ENCODE data around the gene USP17L12. TPM values are rescaled to one million over a fixed set of nuclear protein-coding genes. Genes with fewer than 3 reads are reported as not detected.
"Not testable (repeated sequence)": the region's sequence is repeated elsewhere in the genome, so short reads cannot be mapped to it uniquely, and the experiment has no call there.

Gene USP17L12, protein sequence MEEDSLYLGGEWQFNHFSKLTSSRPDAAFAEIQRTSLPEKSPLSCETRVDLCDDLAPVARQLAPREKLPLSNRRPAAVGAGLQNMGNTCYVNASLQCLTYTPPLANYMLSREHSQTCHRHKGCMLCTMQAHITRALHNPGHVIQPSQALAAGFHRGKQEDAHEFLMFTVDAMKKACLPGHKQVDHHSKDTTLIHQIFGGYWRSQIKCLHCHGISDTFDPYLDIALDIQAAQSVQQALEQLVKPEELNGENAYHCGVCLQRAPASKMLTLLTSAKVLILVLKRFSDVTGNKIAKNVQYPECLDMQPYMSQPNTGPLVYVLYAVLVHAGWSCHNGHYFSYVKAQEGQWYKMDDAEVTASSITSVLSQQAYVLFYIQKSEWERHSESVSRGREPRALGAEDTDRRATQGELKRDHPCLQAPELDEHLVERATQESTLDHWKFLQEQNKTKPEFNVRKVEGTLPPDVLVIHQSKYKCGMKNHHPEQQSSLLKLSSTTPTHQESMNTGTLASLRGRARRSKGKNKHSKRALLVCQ
- polyA plus RNA-seq (2013, experiment 1 of 2) = not detected
- polyA plus RNA-seq (2013, experiment 2 of 2) = not detected

DNA sequence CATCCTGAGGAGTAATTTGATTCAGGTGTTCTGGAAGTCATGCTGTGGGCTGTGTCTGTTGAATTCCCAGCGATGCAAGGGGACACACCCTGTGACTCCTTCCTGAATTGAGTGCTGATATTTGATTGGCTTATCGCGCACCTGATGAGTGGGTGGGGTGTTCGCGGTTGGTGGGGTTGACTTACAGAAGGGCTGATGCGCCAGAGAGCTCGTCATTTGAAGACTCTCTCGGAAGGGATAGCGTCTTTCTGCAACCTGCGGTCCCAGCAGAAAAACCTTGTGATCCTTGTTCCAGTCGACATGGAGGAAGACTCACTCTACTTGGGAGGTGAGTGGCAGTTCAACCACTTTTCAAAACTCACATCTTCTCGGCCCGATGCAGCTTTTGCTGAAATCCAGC is at the start of gene USP17L12:
USP17L12 (plus strand) TSS at position 301 of the 400 bp plus-strand sequence; CDS start at position 301, 0 bp downstream.
- not testable (repeated sequence) for H3K27ac ChIP-seq (ENCODE audit: low read depth, low read length, severe bottlenecking); H3K9me3 ChIP-seq (ENCODE audit: control insufficient read depth, low read length); H3K4me1 ChIP-seq (ENCODE audit: control insufficient read depth, insufficient read depth, low read length, poor library complexity, severe bottlenecking); H3K36me3 ChIP-seq (ENCODE audit: control insufficient read depth, insufficient read depth, low read length); H3K4me3 ChIP-seq (ENCODE audit: extremely low read depth, insufficient read depth, low read length, poor library complexity, severe bottlenecking)
- no CpG with 5 or more reads among the region's 13 CpGs for WGBS, 2 experiments (ENCODE audit: insufficient coverage in 2 of 2)

DNA sequence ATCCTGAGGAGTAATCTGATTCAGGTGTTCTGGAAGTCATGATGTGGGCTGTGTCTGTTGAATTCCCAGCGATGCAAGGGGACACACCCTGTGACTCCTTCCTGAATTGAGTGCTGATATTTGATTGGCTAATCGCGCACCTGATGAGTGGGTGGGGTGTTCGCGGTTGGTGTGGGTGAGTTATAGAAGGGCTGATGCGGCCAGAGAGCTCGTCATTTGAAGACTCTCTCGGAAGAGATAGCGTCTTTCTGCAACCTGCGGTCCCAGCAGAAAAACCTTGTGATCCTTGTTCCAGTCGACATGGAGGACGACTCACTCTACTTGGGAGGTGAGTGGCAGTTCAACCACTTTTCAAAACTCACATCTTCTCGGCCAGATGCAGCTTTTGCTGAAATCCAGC is 9.6 kb upstream of the USP17L12 start, which contains the start of gene USP17L10:
USP17L10 (plus strand) TSS at position 301 of the 400 bp plus-strand sequence; CDS start at position 301, 0 bp downstream.
- not testable (repeated sequence) for H3K4me3 ChIP-seq (ENCODE audit: extremely low read depth, insufficient read depth, low read length, poor library complexity, severe bottlenecking); H3K27ac ChIP-seq (ENCODE audit: low read depth, low read length, severe bottlenecking)
- WGBS, 2 experiments (ENCODE audit: insufficient coverage in 2 of 2) = no CpG with 5 or more reads among the region's 13 CpGs

DNA sequence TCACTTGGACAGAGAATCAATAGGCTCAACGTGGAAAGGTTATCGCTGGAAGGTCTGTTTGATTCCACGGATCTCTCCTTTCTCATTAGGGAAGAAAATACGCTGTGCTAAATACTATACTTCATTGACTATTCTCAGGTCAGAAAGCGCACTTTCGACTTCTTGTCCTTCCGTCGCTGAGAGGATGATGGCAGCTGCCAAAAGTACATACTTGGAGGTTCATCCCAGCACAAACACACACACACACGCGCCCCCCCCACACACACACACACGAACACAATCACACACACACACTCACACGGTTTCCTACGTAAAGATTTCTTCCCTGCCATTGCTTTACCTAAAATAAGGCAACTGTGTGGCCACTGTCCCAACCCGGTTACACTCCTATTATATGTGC is 5.3 kb upstream of the USP17L12 start:
- not testable (repeated sequence) for H3K36me3 ChIP-seq (ENCODE audit: control insufficient read depth, insufficient read depth, low read length); H3K4me3 ChIP-seq (ENCODE audit: extremely low read depth, insufficient read depth, low read length, poor library complexity, severe bottlenecking); H3K9me3 ChIP-seq (ENCODE audit: control insufficient read depth, low read length); H3K4me1 ChIP-seq (ENCODE audit: control insufficient read depth, insufficient read depth, low read length, poor library complexity, severe bottlenecking); H3K27ac ChIP-seq (ENCODE audit: low read depth, low read length, severe bottlenecking)
- whole genome bisulfite sequencing, 2 experiments (ENCODE audit: insufficient coverage in 2 of 2) = 84% methylated on average over 4 of the region's 14 CpGs; no CpG with 5 or more reads in 1 of the 2 experiments

More for the DNA sequence above, 9.6 kb upstream of the USP17L12 start, which contains the start of gene USP17L10:
- not testable (repeated sequence) for H3K4me1 ChIP-seq (ENCODE audit: control insufficient read depth, insufficient read depth, low read length, poor library complexity, severe bottlenecking); H3K36me3 ChIP-seq (ENCODE audit: control insufficient read depth, insufficient read depth, low read length); H3K9me3 ChIP-seq (ENCODE audit: control insufficient read depth, low read length)

DNA sequence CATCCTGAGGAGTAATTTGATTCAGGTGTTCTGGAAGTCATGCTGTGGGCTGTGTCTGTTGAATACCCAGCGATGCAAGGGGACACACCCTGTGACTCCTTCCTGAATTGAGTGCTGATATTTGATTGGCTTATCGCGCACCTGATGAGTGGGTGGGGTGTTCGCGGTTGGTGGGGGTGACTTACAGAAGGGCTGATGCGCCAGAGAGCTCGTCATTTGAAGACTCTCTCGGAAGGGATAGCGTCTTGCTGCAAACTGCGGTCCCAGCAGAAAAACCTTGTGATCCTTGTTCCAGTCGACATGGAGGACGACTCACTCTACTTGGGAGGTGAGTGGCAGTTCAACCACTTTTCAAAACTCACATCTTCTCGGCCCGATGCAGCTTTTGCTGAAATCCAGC is 4.8 kb upstream of the USP17L12 start, which contains the start of gene USP17L11:
USP17L11 (plus strand) TSS at position 301 of the 400 bp plus-strand sequence; CDS start at position 301, 0 bp downstream.
- not testable (repeated sequence) for H3K9me3 ChIP-seq (ENCODE audit: control insufficient read depth, low read length); H3K4me3 ChIP-seq (ENCODE audit: extremely low read depth, insufficient read depth, low read length, poor library complexity, severe bottlenecking); H3K27ac ChIP-seq (ENCODE audit: low read depth, low read length, severe bottlenecking); H3K4me1 ChIP-seq (ENCODE audit: control insufficient read depth, insufficient read depth, low read length, poor library complexity, severe bottlenecking); H3K36me3 ChIP-seq (ENCODE audit: control insufficient read depth, insufficient read depth, low read length)
- WGBS, 2 experiments (ENCODE audit: insufficient coverage in 2 of 2) = no CpG with 5 or more reads among the region's 14 CpGs

DNA sequence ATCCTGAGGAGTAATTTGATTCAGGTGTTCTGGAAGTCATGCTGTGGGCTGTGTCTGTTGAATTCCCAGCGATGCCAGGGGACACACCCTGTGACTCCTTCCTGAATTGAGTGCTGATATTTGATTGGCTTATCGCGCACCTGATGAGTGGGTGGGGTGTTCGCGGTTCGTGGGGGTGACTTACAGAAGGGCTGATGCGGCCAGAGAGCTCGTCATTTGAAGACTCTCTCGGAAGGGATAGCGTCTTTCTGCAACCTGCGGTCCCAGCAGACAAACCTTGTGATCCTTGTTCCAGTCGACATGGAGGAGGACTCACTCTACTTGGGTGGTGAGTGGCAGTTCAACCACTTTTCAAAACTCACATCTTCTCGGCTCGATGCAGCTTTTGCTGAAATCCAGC is 4.6 kb downstream of the USP17L12 start, which contains the start of gene USP17L13:
USP17L13 (plus strand) TSS at position 301 of the 400 bp plus-strand sequence; CDS start at position 301, 0 bp downstream.
- not testable (repeated sequence) for H3K4me1 ChIP-seq (ENCODE audit: control insufficient read depth, insufficient read depth, low read length, poor library complexity, severe bottlenecking); H3K36me3 ChIP-seq (ENCODE audit: control insufficient read depth, insufficient read depth, low read length); H3K27ac ChIP-seq (ENCODE audit: low read depth, low read length, severe bottlenecking); H3K4me3 ChIP-seq (ENCODE audit: extremely low read depth, insufficient read depth, low read length, poor library complexity, severe bottlenecking); H3K9me3 ChIP-seq (ENCODE audit: control insufficient read depth, low read length)
- no CpG with 5 or more reads among the region's 14 CpGs for WGBS, 2 experiments (ENCODE audit: insufficient coverage in 2 of 2)

DNA sequence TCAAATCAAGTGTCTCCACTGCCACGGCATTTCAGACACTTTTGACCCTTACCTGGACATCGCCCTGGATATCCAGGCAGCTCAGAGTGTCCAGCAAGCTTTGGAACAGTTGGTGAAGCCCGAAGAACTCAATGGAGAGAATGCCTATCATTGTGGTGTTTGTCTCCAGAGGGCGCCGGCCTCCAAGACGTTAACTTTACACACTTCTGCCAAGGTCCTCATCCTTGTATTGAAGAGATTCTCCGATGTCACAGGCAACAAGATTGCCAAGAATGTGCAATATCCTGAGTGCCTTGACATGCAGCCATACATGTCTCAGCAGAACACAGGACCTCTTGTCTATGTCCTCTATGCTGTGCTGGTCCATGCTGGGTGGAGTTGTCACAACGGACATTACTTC is 10.3 kb downstream of the USP17L12 start:
- H3K36me3 ChIP-seq (ENCODE audit: control insufficient read depth, insufficient read depth, low read length); H3K27ac ChIP-seq (ENCODE audit: low read depth, low read length, severe bottlenecking); H3K4me3 ChIP-seq (ENCODE audit: extremely low read depth, insufficient read depth, low read length, poor library complexity, severe bottlenecking); H3K4me1 ChIP-seq (ENCODE audit: control insufficient read depth, insufficient read depth, low read length, poor library complexity, severe bottlenecking); H3K9me3 ChIP-seq (ENCODE audit: control insufficient read depth, low read length): not testable (repeated sequence)
- no CpG with 5 or more reads among the region's 8 CpGs for WGBS, 2 experiments (ENCODE audit: insufficient coverage in 2 of 2)

DNA sequence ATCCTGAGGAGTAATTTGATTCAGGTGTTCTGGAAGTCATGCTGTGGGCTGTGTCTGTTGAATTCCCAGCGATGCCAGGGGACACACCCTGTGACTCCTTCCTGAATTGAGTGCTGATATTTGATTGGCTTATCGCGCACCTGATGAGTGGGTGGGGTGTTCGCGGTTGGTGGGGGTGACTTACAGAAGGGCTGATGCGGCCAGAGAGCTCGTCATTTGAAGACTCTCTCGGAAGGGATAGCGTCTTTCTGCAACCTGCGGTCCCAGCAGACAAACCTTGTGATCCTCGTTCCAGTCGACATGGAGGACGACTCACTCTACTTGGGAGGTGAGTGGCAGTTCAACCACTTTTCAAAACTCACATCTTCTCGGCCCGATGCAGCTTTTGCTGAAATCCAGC is 14.1 kb downstream of the USP17L12 start, which contains the start of gene USP17L15:
USP17L15 (plus strand) TSS at position 301 of the 400 bp plus-strand sequence; CDS start at position 301, 0 bp downstream.
- not testable (repeated sequence) for H3K4me3 ChIP-seq (ENCODE audit: extremely low read depth, insufficient read depth, low read length, poor library complexity, severe bottlenecking); H3K27ac ChIP-seq (ENCODE audit: low read depth, low read length, severe bottlenecking); H3K9me3 ChIP-seq (ENCODE audit: control insufficient read depth, low read length); H3K4me1 ChIP-seq (ENCODE audit: control insufficient read depth, insufficient read depth, low read length, poor library complexity, severe bottlenecking); H3K36me3 ChIP-seq (ENCODE audit: control insufficient read depth, insufficient read depth, low read length)
- WGBS, 2 experiments (ENCODE audit: insufficient coverage in 2 of 2) = no CpG with 5 or more reads among the region's 15 CpGs

DNA sequence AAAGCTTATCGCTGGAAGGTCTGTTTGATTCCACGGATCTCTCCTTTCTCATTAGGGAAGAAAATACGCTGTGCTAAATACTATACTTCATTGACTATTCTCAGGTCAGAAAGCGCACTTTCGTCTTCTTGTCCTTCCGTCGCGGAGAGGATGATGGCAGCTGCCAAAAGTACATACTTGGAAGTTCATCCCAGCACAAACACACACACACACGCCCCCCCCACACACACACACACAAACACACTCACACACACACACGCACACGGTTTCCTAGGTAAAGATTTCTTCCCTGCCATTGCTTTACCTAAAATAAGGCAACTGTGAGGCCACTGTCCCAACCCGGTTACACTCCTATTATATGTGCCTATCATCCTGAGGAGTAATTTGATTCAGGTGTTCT is 18.5 kb downstream of the USP17L12 start:
- not testable (repeated sequence) for H3K27ac ChIP-seq (ENCODE audit: low read depth, low read length, severe bottlenecking); H3K4me1 ChIP-seq (ENCODE audit: control insufficient read depth, insufficient read depth, low read length, poor library complexity, severe bottlenecking); H3K4me3 ChIP-seq (ENCODE audit: extremely low read depth, insufficient read depth, low read length, poor library complexity, severe bottlenecking); H3K36me3 ChIP-seq (ENCODE audit: control insufficient read depth, insufficient read depth, low read length); H3K9me3 ChIP-seq (ENCODE audit: control insufficient read depth, low read length)
- WGBS, 2 experiments (ENCODE audit: insufficient coverage in 2 of 2) = no CpG with 5 or more reads among the region's 12 CpGs

DNA sequence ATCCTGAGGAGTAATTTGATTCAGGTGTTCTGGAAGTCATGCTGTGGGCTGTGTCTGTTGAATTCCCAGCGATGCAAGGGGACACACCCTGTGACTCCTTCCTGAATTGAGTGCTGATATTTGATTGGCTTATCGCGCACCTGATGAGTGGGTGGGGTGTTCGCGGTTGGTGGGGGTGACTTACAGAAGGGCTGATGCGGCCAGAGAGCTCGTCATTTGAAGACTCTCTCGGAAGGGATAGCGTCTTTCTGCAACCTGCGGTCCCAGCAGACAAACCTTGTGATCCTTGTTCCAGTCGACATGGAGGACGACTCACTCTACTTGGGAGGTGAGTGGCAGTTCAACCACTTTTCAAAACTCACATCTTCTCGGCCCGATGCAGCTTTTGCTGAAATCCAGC is 23.6 kb downstream of the USP17L12 start, which contains the start of gene USP17L17:
USP17L17 (plus strand) TSS at position 301 of the 400 bp plus-strand sequence; CDS start at position 301, 0 bp downstream.
- not testable (repeated sequence) for H3K4me3 ChIP-seq (ENCODE audit: extremely low read depth, insufficient read depth, low read length, poor library complexity, severe bottlenecking); H3K9me3 ChIP-seq (ENCODE audit: control insufficient read depth, low read length); H3K4me1 ChIP-seq (ENCODE audit: control insufficient read depth, insufficient read depth, low read length, poor library complexity, severe bottlenecking); H3K27ac ChIP-seq (ENCODE audit: low read depth, low read length, severe bottlenecking); H3K36me3 ChIP-seq (ENCODE audit: control insufficient read depth, insufficient read depth, low read length)
- no CpG with 5 or more reads among the region's 14 CpGs for WGBS, 2 experiments (ENCODE audit: insufficient coverage in 2 of 2)

DNA sequence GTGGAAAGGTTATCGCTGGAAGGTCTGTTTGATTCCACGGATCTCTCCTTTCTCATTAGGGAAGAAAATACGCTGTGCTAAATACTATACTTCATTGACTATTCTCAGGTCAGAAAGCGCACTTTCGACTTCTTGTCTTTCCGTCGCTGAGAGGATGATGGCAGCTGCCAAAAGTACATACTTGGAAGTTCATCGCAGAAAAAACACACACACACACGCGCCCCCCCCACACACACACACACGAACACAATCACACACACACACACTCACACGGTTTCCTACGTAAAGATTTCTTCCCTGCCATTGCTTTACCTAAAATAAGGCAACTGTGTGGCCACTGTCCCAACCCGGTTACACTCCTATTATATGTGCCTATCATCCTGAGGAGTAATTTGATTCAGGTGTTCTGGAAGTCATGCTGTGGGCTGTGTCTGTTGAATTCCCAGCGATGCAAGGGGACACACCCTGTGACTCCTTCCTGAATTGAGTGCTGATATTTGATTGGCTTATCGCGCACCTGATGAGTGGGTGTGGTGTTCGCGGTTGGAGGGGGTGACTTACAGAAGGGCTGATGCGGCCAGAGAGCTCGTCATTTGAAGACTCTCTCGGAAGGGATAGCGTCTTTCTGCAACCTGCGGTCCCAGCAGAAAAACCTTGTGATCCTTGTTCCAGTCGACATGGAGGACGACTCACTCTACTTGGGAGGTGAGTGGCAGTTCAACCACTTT is 28.2 kb downstream of the USP17L12 start, which contains the start of gene USP17L18:
USP17L18 (plus strand) TSS at position 678 of the 728 bp plus-strand sequence; CDS start at position 678, 0 bp downstream.
- H3K9me3 ChIP-seq (ENCODE audit: control insufficient read depth, low read length); H3K36me3 ChIP-seq (ENCODE audit: control insufficient read depth, insufficient read depth, low read length); H3K27ac ChIP-seq (ENCODE audit: low read depth, low read length, severe bottlenecking); H3K4me1 ChIP-seq (ENCODE audit: control insufficient read depth, insufficient read depth, low read length, poor library complexity, severe bottlenecking); H3K4me3 ChIP-seq (ENCODE audit: extremely low read depth, insufficient read depth, low read length, poor library complexity, severe bottlenecking): not testable (repeated sequence)
- 100% methylated on average over 4 of the region's 26 CpGs; no CpG with 5 or more reads in 1 of the 2 experiments for WGBS, 2 experiments (ENCODE audit: insufficient coverage in 2 of 2)
